Panc1 (cell line): ENCODE results near the gene STYXL1.

ENCODE experiments used
- POLR2AphosphoS5 ChIP-seq: IDR thresholded peaks from 2 replicates; pipeline ENCODE4 v1.6.1; 2012; ENCODE audit warnings: mild to moderate bottlenecking, low read depth, low read length, moderate library complexity
- REST ChIP-seq, 2 experiments: IDR thresholded peaks; 2 replicates each; pipeline ENCODE4 v1.6.1; 2011 to 2012; ENCODE audit warnings: low read depth in 2 of 2, control low read depth in 1 of 2, low read length in 1 of 2, mild to moderate bottlenecking in 1 of 2, moderate library complexity in 1 of 2; ENCODE audit not compliant: insufficient read depth in 1 of 2
- TCF7L2 ChIP-seq: IDR thresholded peaks from 2 replicates; pipeline ENCODE4 v1.6.1; 2011; ENCODE audit warnings: mild to moderate bottlenecking, low read depth, low read length, inconsistent platforms
- TF ChIP-seq, protein P1 (sequence below): fragments of 450-650 bp; IDR thresholded peaks from 2 replicates; pipeline ENCODE4 v1.5.1; 2017; ENCODE audit warnings: mild to moderate bottlenecking

- TF ChIP-seq, protein P1, sequence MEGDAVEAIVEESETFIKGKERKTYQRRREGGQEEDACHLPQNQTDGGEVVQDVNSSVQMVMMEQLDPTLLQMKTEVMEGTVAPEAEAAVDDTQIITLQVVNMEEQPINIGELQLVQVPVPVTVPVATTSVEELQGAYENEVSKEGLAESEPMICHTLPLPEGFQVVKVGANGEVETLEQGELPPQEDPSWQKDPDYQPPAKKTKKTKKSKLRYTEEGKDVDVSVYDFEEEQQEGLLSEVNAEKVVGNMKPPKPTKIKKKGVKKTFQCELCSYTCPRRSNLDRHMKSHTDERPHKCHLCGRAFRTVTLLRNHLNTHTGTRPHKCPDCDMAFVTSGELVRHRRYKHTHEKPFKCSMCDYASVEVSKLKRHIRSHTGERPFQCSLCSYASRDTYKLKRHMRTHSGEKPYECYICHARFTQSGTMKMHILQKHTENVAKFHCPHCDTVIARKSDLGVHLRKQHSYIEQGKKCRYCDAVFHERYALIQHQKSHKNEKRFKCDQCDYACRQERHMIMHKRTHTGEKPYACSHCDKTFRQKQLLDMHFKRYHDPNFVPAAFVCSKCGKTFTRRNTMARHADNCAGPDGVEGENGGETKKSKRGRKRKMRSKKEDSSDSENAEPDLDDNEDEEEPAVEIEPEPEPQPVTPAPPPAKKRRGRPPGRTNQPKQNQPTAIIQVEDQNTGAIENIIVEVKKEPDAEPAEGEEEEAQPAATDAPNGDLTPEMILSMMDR: no peak
- TF ChIP-seq REST (IDR thresholded peaks at IDR 0.05; ENCODE audit: insufficient read depth in 1 of 2, low read depth in 2 of 2, low read length in 1 of 2) (no peak), TCF7L2 (no peak), POLR2AphosphoS5 (no peak)
Observed at GRCh38 chr7:76040126-76040525, 7.7 kb downstream of the STYXL1 start.
